HK-2 (cell line): Measurements from ENCODE around the gene RACGAP1.

Experiments used
- DNase-seq: peaks from one replicate; pipeline ENCODE4 v3.0.0-alpha.2; 2018; ENCODE audit not compliant: unreplicated experiment

The RACGAP1 gene

GRCh38 chr12:49941556-49942511, 83.5 kb downstream of the RACGAP1 start:
- DNase-seq: no peak

- no peak for DNase-seq
These were observed 85.6 kb downstream of the RACGAP1 start for GRCh38 chr12:49939707-49940106.

GRCh38 chr12:49939307-49939706, 86.0 kb downstream of the RACGAP1 start:
- no peak for DNase-seq
